GM12874 (cell line): ENCODE results near the gene C1QTNF9B.

ENCODE experiments used
- TF ChIP-seq, protein P1 (sequence below): IDR thresholded peaks from 2 replicates; pipeline ENCODE4 v1.5.1; 2011; ENCODE audit warnings: low read depth, mild to moderate bottlenecking, control low read depth, low read length, moderate library complexity; ENCODE audit not compliant: insufficient read depth

Gene C1QTNF9B

DNA sequence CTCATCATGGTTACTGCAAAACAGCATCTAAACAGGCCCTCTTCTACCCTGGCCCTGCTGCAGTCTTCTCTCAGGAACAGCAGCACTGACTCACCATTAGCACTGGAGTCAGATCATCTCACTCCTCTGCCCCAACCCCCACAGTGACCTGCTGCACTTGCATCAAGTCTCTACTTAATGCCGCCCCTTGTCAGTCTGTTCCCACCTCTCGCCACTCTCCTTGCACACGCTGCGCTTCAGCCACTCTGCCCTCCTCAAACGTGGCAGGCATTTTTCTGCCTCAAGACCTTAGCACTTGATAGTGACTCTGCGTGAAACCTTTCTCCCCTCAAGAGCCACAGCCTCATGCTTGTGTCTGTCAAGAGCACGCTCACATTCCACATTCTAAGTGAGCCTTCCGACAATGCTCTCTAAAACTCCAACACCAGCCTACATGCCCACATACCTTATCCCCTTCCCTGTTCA is 30.2 kb downstream of the C1QTNF9B start:
- TF ChIP-seq, protein P1, sequence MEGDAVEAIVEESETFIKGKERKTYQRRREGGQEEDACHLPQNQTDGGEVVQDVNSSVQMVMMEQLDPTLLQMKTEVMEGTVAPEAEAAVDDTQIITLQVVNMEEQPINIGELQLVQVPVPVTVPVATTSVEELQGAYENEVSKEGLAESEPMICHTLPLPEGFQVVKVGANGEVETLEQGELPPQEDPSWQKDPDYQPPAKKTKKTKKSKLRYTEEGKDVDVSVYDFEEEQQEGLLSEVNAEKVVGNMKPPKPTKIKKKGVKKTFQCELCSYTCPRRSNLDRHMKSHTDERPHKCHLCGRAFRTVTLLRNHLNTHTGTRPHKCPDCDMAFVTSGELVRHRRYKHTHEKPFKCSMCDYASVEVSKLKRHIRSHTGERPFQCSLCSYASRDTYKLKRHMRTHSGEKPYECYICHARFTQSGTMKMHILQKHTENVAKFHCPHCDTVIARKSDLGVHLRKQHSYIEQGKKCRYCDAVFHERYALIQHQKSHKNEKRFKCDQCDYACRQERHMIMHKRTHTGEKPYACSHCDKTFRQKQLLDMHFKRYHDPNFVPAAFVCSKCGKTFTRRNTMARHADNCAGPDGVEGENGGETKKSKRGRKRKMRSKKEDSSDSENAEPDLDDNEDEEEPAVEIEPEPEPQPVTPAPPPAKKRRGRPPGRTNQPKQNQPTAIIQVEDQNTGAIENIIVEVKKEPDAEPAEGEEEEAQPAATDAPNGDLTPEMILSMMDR, result no peak

DNA sequence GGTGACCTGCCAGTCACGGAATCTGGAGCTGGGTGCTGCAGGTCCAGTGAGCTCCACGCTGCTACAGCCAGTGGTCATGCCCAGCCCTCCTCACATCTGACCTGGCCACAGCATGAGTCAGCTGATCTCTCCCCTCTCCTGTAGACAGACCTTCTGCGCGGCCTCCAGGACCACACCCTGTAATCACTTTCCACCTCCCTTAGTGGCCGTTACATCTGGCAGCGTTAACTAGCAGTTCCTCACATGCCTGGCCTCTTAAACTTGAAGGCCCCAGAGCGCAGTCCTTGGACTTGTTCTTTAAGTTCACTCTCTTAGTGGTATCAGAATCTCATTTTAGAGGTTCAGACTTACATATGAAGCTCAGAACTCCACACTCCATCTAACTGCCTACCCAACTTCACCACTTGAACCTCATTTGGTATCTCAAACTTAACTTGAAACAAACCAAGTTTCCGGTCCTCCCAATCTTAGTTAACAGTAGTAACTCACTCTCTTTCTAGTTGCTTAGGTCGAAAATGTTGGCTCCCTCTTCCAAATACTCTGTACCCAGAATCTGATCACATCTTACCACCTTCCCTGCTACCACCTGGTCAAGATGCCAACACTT is 30.8 kb downstream of the C1QTNF9B start:
- TF ChIP-seq, protein P1, result no peak

DNA sequence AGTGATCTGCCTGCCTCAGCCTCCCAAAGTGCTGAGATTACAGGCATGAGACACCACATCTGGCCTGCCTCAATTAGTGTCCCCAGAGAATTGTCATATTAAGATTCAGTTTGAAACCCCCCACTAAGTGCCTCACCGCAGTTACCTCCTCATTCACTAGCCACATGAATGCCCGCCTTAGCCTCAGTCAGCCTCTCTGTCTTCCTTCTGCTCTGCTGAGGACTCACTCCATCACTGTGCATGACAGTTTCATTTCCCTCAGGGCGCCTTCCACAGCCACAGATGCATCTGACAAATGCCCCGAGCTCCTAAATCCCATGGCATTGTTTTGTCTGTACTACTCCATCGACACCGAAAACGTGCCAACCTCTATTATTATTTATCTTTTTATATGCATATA is 31.4 kb downstream of the C1QTNF9B start:
- TF ChIP-seq, protein P1, result no peak

DNA sequence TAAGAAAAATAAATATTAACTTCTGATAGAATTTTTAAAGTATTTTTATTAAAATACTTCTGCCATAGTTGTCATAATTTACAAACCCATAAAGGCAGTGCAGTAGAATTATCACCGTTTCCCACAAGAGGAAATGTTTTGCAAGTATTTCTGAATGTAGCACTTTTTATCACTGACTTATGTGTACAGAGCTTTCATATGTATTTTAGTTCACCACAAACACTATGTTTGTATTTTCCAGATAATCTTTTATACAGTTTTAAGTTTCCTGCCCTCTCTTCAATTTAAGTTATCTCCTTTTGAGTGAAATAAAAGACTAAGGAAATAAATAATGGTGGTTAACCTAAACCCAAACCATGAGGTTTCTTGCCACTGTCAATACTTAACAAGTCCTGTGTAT is 32.3 kb downstream of the C1QTNF9B start:
- TF ChIP-seq, protein P1, result no peak

DNA sequence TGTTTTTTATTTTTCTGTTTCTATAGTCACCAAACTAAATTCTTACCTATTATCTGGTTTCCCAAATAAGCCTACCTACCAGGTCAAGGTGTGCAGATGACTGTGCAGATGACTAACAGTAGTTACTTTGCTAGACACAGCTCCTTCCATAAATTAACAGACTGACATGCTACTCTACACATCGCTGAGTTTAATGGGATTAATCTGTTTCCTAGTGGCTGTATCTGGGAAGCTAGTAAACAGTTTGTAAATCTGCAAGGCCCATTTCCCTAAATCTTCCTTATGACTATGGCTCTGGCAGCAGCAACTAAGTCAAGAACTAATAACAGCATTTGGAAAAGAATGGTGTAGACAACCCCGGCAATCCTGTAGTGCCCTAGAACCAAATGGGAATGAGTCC is 36.0 kb downstream of the C1QTNF9B start:
- TF ChIP-seq, protein P1, result no peak

DNA sequence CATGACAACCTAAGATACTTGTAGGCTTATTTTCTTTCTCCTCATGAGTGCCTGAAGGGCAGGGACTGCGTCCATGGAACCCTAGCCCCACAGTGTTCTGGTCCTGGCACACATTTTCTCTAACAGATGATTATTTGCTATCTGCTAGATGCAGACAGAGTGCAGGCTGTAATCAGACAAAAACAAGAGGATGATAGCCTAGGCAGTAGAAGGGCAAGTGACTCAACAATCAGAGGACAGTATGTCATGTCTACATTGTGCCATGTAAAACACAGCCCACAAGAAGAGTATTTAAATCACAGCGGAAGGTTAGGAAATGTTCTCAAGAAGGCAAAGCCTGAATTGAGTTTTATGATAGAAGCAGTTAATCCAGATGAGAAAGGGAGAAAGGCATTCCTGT is 37.4 kb downstream of the C1QTNF9B start:
- TF ChIP-seq, protein P1, result no peak

DNA sequence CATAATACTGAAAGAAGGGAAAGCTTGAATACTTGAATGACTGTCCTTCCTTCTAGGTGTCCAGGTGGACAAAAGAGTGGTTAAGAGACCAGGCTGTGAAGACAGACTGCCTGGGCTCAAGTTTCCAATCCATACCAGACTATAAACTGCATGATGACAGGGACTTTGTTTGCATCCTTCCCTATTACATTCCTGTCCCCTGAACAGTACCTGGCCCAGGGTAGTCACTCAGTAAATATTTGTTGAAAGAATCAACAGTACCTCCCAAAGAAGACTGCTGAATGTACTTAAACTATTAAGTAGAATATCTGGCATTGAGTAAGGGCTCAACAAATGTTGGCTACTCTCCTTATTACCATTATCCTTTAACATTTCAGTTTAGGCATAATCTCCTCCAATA is 37.8 kb downstream of the C1QTNF9B start:
- TF ChIP-seq, protein P1, result no peak
